Urinary bladder (tissue), 4 donors: Measurements from ENCODE around the gene PXDN. TPM values are rescaled to one million over a fixed set of nuclear protein-coding genes. Genes with fewer than 3 reads are reported as not detected.
A peak's percentile ranks its signal among the peaks of the same experiment; 100 is the strongest.

Experiments used
- DNase-seq: peaks from one replicate; pipeline ENCODE4 v3.0.0-alpha.2; 2015; ENCODE audit errors: extremely low spot score
- H3K27ac ChIP-seq: one replicate; pipeline ENCODE4 v1.5.1; 2013; ENCODE audit warnings: low read depth, mild to moderate bottlenecking, moderate library complexity
- H3K36me3 ChIP-seq: one replicate; pipeline ENCODE4 v1.6.1; 2013; ENCODE audit warnings: mild to moderate bottlenecking, moderate library complexity; ENCODE audit not compliant: insufficient read depth
- H3K4me1 ChIP-seq: one replicate; pipeline ENCODE4 v1.6.1; 2013; ENCODE audit warnings: mild to moderate bottlenecking, moderate library complexity; ENCODE audit not compliant: insufficient read depth
- H3K4me3 ChIP-seq: one replicate; pipeline ENCODE4 v1.5.1; 2013; ENCODE audit warnings: low read depth, low read length
- WGBS: extraction: QIAGEN DNeasy Blood & Tissue Kit; methylation state at CpG from one replicate; pipeline ENCODE4 v1.1.7; 2013; 5-methylcytosine and 5-hydroxymethylcytosine counted together
- polyA plus RNA-seq: library from polyadenylated mRNA; stranded (reverse); fragments of 200-250 nt; gene quantifications from one replicate; pipeline ENCODE4 v1.2.3, GENCODE V29; 2013
- total RNA-seq: library from RNA; depleted of rRNA; stranded (reverse); fragments of >200 nt; gene quantifications from one replicate; pipeline ENCODE4 v1.2.3, GENCODE V29; 2014
- donor health status: healthy with polysubstance abuse.
- donor health status: healthy.

PXDN gene
- total and polyA plus RNA-seq, 2 donors, result 77.8 to 256 TPM

DNA sequence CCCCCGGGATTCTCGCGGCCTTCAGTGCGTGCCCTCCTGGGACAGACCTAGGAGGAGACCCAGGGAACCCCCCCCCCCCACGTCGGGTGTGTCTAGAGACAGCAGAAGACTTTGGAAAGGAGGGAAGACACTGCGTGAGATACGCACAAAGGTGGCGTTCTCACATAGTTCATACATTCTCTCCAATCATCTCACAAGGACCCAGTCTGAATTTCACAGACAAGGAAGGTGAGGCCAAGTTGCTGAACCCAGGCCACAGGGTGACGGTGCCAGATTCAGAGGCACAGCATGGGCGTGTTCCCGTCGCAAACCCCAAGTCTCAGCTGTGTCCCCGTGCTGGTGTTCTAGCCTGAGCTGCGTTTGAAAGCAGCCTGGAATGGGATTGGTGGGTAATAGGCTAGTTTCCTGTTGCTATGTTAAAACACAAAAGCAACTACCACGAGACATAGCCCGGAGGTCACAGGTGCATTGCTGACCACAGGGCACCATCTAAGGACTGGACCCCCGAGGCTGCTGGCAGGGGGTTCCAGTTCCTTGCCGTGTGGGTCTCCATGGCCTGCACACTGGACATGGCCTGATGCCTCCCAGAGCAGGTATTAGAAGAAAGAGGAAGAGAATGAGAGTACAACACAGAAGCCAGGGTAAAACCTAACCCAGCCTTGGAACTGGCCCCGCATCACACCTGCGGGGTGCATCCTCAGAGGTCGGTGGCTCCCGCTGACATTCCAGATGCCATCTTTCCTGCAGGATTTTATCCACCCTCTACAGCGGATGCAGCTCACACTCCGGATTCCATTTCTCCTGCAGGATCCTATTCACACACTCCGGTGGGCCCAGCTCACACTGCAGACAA, 1.1 kb upstream of the PXDN start:
- Histone ChIP-seq H3K36me3 (no peaks in the 10 kb centered on the region), H3K27ac (no peak overlapping the region), H3K4me3 (peak overlapping the region; percentile 69), H3K4me1 (no peaks in the 10 kb centered on the region)
- WGBS, result 46% methylated on average over 26 of the region's 26 CpGs
- DNase-seq, result no peak

- under 1% methylated on average over 33 of the region's 33 CpGs for WGBS
- no peaks in the 10 kb centered on the region for H3K4me1 ChIP-seq
- peak overlapping the region; percentile 69 for H3K4me3 ChIP-seq
- H3K36me3 ChIP-seq, result no peaks in the 10 kb centered on the region
- no peak for DNase-seq
- peak overlapping the region; percentile 48 for H3K27ac ChIP-seq
These were observed 217 bp downstream of the PXDN start for GRCh38 chr2:1744151-1744445.

DNA sequence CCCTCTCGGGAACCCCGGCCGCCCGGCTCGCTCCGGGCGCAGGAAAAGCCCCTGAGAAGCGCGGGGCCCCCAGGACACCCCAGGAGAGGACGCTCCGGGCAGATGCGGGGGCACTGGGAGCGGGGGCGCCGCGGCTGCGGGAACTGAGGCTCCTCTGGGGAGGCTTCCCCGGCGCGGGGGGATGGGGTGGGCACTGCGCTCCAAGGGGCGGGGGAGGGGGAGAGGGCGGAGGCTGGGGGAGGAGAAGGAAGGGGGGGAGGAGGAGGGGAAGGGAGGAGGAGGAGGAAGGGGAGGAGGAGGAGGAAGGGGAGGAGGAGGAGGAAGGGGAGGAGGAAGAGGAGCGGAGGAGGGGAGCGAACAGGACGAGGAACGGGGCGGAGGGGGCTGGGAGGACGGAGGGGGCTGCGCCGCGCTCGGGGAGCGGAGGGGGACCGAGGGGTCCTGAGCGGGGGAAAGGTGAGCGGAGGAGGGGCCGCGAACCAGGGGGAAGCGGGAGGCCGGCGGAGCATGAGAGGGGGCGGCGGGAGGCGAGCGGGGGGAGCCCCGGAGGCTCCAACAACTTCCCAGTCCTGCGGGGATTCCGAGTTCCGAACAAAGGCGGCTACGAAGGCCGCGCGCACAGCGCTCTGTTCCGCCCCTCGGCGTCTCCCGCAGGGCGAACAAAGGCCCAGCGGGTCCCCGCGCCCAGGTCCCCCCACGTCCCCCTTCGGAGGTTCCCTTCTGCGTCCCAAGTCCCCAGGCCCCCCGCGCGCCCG, 742 bp downstream of the PXDN start:
- Histone ChIP-seq H3K27ac (peak overlapping the region; percentile 84), H3K4me1 (no peaks in the 10 kb centered on the region), H3K36me3 (no peaks in the 10 kb centered on the region), H3K4me3 (peak overlapping the region; percentile 69)
- no peak for DNase-seq
- under 1% methylated on average over 65 of the region's 71 CpGs for WGBS

- no peaks in the 10 kb centered on the region for H3K36me3 ChIP-seq
- no peak for DNase-seq
- peak overlapping the region; percentile 69 for H3K4me3 ChIP-seq
- under 1% methylated on average over 54 of the region's 54 CpGs for WGBS
- H3K27ac ChIP-seq, result peak overlapping the region; percentile 84
- no peaks in the 10 kb centered on the region for H3K4me1 ChIP-seq
These were observed 1.5 kb downstream of the PXDN start for GRCh38 chr2:1742681-1743395.

- 59% methylated on average over 13 of the region's 13 CpGs for WGBS
- H3K4me1 ChIP-seq, result no peaks in the 10 kb centered on the region
- no peak overlapping the region for H3K27ac ChIP-seq
- H3K4me3 ChIP-seq, result no peak overlapping the region
- no peak for DNase-seq
- no peaks in the 10 kb centered on the region for H3K36me3 ChIP-seq
These were observed 2.0 kb downstream of the PXDN start for GRCh38 chr2:1742301-1742680.

DNA sequence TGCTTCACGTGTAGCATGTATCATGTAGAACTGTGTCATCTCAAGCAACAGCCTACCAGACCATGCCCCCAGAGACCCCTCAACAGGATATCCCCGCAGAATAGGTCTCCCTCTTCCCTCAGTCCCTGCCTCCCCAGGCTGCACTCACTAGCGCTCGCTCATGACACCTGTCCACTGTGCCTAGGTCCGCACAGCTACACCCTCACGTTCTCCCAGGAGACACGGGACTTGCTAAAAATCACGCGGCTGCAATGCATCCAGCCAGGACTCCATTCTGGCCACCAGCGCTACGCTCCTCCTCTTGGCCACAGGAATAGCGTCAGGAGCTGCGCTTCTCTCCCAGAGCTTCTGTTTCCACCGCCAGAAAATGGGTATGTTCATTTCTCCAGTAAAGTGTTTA, 2.5 kb downstream of the PXDN start:
- no peak for DNase-seq
- no peaks in the 10 kb centered on the region for H3K4me1 ChIP-seq
- no peaks in the 10 kb centered on the region for H3K36me3 ChIP-seq
- H3K4me3 ChIP-seq, result no peak overlapping the region
- 88% methylated on average over 14 of the region's 14 CpGs for WGBS
- no peak overlapping the region for H3K27ac ChIP-seq

- DNase-seq, result no peak
- Histone ChIP-seq H3K36me3 (no peaks in the 10 kb centered on the region), H3K27ac (no peak overlapping the region), H3K4me1 (no peaks in the 10 kb centered on the region), H3K4me3 (no peak overlapping the region)
- 84% methylated on average over 24 of the region's 24 CpGs for WGBS
These were observed 3.4 kb downstream of the PXDN start for GRCh38 chr2:1740716-1741589.

GRCh38 chr2:1739961-1740715, 4.2 kb downstream of the PXDN start:
- DNase-seq, result no peak
- no peaks in the 10 kb centered on the region for H3K4me1 ChIP-seq
- H3K36me3 ChIP-seq, result no peaks in the 10 kb centered on the region
- H3K27ac ChIP-seq, result no peak overlapping the region
- 66% methylated on average over 22 of the region's 22 CpGs for WGBS
- H3K4me3 ChIP-seq, result no peak overlapping the region

- Histone ChIP-seq H3K4me3 (no peak overlapping the region), H3K27ac (no peak overlapping the region), H3K36me3 (no peaks in the 10 kb centered on the region), H3K4me1 (no peaks in the 10 kb centered on the region)
- no peak for DNase-seq
- WGBS, result 58% methylated on average over 9 of the region's 9 CpGs
These were observed 4.9 kb downstream of the PXDN start for GRCh38 chr2:1739322-1739957.

- Histone ChIP-seq H3K36me3 (no peaks in the 10 kb centered on the region), H3K27ac (no peak overlapping the region), H3K4me3 (no peak overlapping the region), H3K4me1 (no peaks in the 10 kb centered on the region)
- no peak for DNase-seq
- 59% methylated on average over 19 of the region's 19 CpGs for WGBS
These were observed 5.5 kb downstream of the PXDN start for GRCh38 chr2:1738646-1739302.

GRCh38 chr2:1738163-1738562, 6.2 kb downstream of the PXDN start:
- no peaks in the 10 kb centered on the region for H3K4me1 ChIP-seq
- no peak for DNase-seq
- no peak overlapping the region for H3K4me3 ChIP-seq
- 81% methylated on average over 7 of the region's 7 CpGs for WGBS
- H3K27ac ChIP-seq, result no peak overlapping the region
- no peaks in the 10 kb centered on the region for H3K36me3 ChIP-seq

GRCh38 chr2:1736997-1737480, 7.3 kb downstream of the PXDN start:
- no peaks in the 10 kb centered on the region for H3K36me3 ChIP-seq
- peaks cover 2% of the 10 kb centered on the region for H3K4me1 ChIP-seq
- no peak for DNase-seq
- 50% methylated on average over 17 of the region's 17 CpGs for WGBS
- no peak overlapping the region for H3K27ac ChIP-seq
- no peak overlapping the region for H3K4me3 ChIP-seq
